Gastrocnemius medialis (tissue), 4 donors: ENCODE measurements around the gene CRNKL1. TPM values are rescaled to one million over a fixed set of nuclear protein-coding genes. Genes with fewer than 3 reads are reported as not detected.

Source experiments
- ATAC-seq, 2 donors: fragments of 150-250 bp; one replicate each; pipeline ENCODE4 v1.9.1; 2016
- DNase-seq, 2 donors: peaks; one replicate each; pipeline ENCODE4 v3.0.0-alpha.2; 2019
- H3K27ac ChIP-seq, 4 donors: fragments of 200-600 bp; sonication (generic); 1 replicate in 1 of 4; 2 replicates in 3 of 4; pipeline ENCODE4 v1.5.1; 2016 to 2018; ENCODE audit warnings: mild to moderate bottlenecking in 2 of 4, moderate library complexity in 1 of 4
- H3K27me3 ChIP-seq, 3 donors: fragments of 200-600 bp; sonication (generic) in 2 of 3; 1 replicate in 1 of 3; 2 replicates in 2 of 3; pipeline versions ENCODE4 v1.5.1 to v1.6.0; 2016 to 2019; ENCODE audit warnings: mild to moderate bottlenecking in 1 of 3, moderate library complexity in 1 of 3
- H3K36me3 ChIP-seq, 2 donors: fragments of 200-600 bp; sonication (generic) in 1 of 2; one replicate each; pipeline ENCODE4 v1.5.1; 2017 to 2018
- H3K4me1 ChIP-seq, 2 donors: fragments of 200-600 bp; sonication (generic) in 1 of 2; one replicate each; pipeline ENCODE4 v1.5.1; 2016 to 2017; ENCODE audit warnings: mild to moderate bottlenecking in 2 of 2
- H3K4me3 ChIP-seq, 4 donors: fragments of 200-600 bp; sonication (generic) in 3 of 4; 1 replicate in 1 of 4; 2 replicates in 3 of 4; pipeline ENCODE4 v1.5.1; 2016 to 2019; ENCODE audit warnings: mild to moderate bottlenecking in 2 of 4
- H3K9me3 ChIP-seq, 3 donors: fragments of 200-600 bp; sonication (generic) in 2 of 3; 1 replicate in 1 of 3; 2 replicates in 2 of 3; pipeline ENCODE4 v1.5.1; 2016 to 2019
- CTCF ChIP-seq, 5 experiments: fragments of 450-650 bp in 3 of 5; fragments of 200-600 bp in 2 of 5; sonication (generic) in 2 of 5; IDR thresholded peaks in 4 of 5; conservative IDR thresholded peaks in 1 of 5; 1 replicate in 4 of 5; 2 replicates in 1 of 5; pipeline ENCODE4 v1.5.1; 2016 to 2019; ENCODE audit warnings: antibody characterized with exemption in 5 of 5, mild to moderate bottlenecking in 3 of 5, moderate library complexity in 3 of 5
- POLR2A ChIP-seq, 2 donors: fragments of 450-650 bp; IDR thresholded peaks; one replicate each; pipeline ENCODE4 v1.6.1; 2017; ENCODE audit warnings: antibody characterized with exemption in 2 of 2, mild to moderate bottlenecking in 2 of 2, moderate library complexity in 2 of 2
- in situ Hi-C, 4 donors: fragments of 200-750 bp; cut with MboI; loops; one replicate each; pipeline versions ENCODE4 v1.15.0 to v1.8.0; 2017; ENCODE audit warnings: low sequenced_read_pairs in 4 of 4
- intact Hi-C: fragments of 100-400 bp; cut with DNase I; formaldehyde crosslinking; loops from one replicate; pipeline ENCODE4 v1.15.1; 2023; ENCODE audit warnings: low total_unique reads
- total RNA-seq, 4 donors: library from RNA; depleted of rRNA; stranded (reverse); fragments of >200 nt; gene quantifications; one replicate each; pipeline versions ENCODE4 v1.1.0 to v1.2.3, GENCODE V29; 2016

The CRNKL1 gene
- total RNA-seq, 4 donors from 2014 or later = 32.2 to 45.3 (median 39.2) TPM

- ATAC-seq = no peak
- TF ChIP-seq CTCF (IDR thresholded peaks at IDR 0.05 in 4 of 5, conservative IDR thresholded peaks at IDR 0.05 in 1 of 5) (no peak), POLR2A (IDR thresholded peaks at IDR 0.05) (no peak)
- Histone ChIP-seq H3K27me3 (no peaks in the 10 kb centered on the region), H3K36me3 (peaks cover 0 to 9% of the 10 kb centered on the region in 2 donors), H3K4me1 (peaks cover 26 to 43% of the 10 kb centered on the region in 2 donors), H3K27ac (peak overlapping the region in 3 of 4 donors; percentile 30 to 98 (median 87)), H3K9me3 (no peaks in the 10 kb centered on the region), H3K4me3 (no peak overlapping the region)
- in situ Hi-C loops = loop anchor here in 3 of 4 donors (5.0 to 25.0 kb wide), 3 partner anchors 153 to 508 kb away; no protein-coding TSS in a partner anchor
- DNase-seq = no peak
- intact Hi-C loops = loop anchor here (10.0 kb wide), 1 partner anchor 636 kb away; the partner anchor contains the start of gene RALGAPA2
Measured at GRCh38 chr20:20079102-20079784, 27.0 kb upstream of the CRNKL1 start.

- TF ChIP-seq CTCF (IDR thresholded peaks at IDR 0.05 in 4 of 5, conservative IDR thresholded peaks at IDR 0.05 in 1 of 5) (no peak), POLR2A (IDR thresholded peaks at IDR 0.05) (no peak)
- Histone ChIP-seq H3K9me3 (no peaks in the 10 kb centered on the region), H3K36me3 (peaks cover 0 to 9% of the 10 kb centered on the region in 2 donors), H3K4me1 (peaks cover 29 to 44% of the 10 kb centered on the region in 2 donors), H3K27ac (peak overlapping the region in 3 of 4 donors; percentile 87 to 98 (median 91)), H3K4me3 (no peak overlapping the region), H3K27me3 (no peaks in the 10 kb centered on the region)
- no peak for DNase-seq
- in situ Hi-C loops = loop anchor here in 3 of 4 donors (5.0 to 25.0 kb wide), 3 partner anchors 154 to 509 kb away; no protein-coding TSS in a partner anchor
- intact Hi-C loops = loop anchor here (10.0 kb wide), 1 partner anchor 637 kb away; the partner anchor contains the start of gene RALGAPA2
- ATAC-seq = no peak
Measured at GRCh38 chr20:20078041-20078440, 25.8 kb upstream of the CRNKL1 start.

- Histone ChIP-seq H3K27ac (peak overlapping the region; percentile 87 to 98 (median 90)), H3K4me3 (peak overlapping the region; percentile 48 to 67 (median 60)), H3K36me3 (peaks cover 0 to 9% of the 10 kb centered on the region in 2 donors), H3K27me3 (no peaks in the 10 kb centered on the region), H3K9me3 (no peaks in the 10 kb centered on the region), H3K4me1 (peaks cover 35 to 54% of the 10 kb centered on the region in 2 donors)
- in situ Hi-C loops = loop anchor here in 3 of 4 donors (5.0 to 25.0 kb wide), 3 partner anchors 156 to 511 kb away; no protein-coding TSS in a partner anchor
- ATAC-seq = peak; percentile 74 to 79
- TF ChIP-seq CTCF (IDR thresholded peaks at IDR 0.05 in 4 of 5, conservative IDR thresholded peaks at IDR 0.05 in 1 of 5) (no peak), POLR2A (IDR thresholded peaks at IDR 0.05) (peak; percentile 87 to 96)
- peak; percentile 95 to 98 for DNase-seq
- intact Hi-C loops = loop anchor here (1.0 to 10.0 kb wide), 2 partner anchors 9 to 638 kb away; partner anchors contain the start of gene RALGAPA2
Measured at GRCh38 chr20:20076297-20077065, 24.2 kb upstream of the CRNKL1 start.

GRCh38 chr20:20075032-20075431, 22.8 kb upstream of the CRNKL1 start:
- Histone ChIP-seq H3K9me3 (no peaks in the 10 kb centered on the region), H3K27me3 (no peaks in the 10 kb centered on the region), H3K27ac (peak overlapping the region; percentile 87 to 98 (median 90)), H3K4me3 (peak overlapping the region; percentile 48 to 67 (median 60)), H3K4me1 (peaks cover 40 to 63% of the 10 kb centered on the region in 2 donors), H3K36me3 (peaks cover 0 to 5% of the 10 kb centered on the region in 2 donors)
- in situ Hi-C loops (loop anchor here in 3 of 4 donors (5.0 to 25.0 kb wide), 3 partner anchors 157 to 512 kb away; no protein-coding TSS in a partner anchor), intact Hi-C loops (loop anchor here (2.0 to 10.0 kb wide), 2 partner anchors 64 to 640 kb away; partner anchors contain the start of gene RALGAPA2)
- DNase-seq (peak in 1 of 2 donors; percentile 84), ATAC-seq (peak; percentile 29 to 51)
- peak in 2 of 5 experiments; percentile 2 to 9 for TF ChIP-seq CTCF (IDR thresholded peaks at IDR 0.05 in 4 of 5, conservative IDR thresholded peaks at IDR 0.05 in 1 of 5)
- TF ChIP-seq POLR2A (IDR thresholded peaks at IDR 0.05) = peak; percentile 74 to 83
